D341Med (cell line): ENCODE results near the gene EDAR.

Experiments
- DNase-seq: peaks from one replicate; pipeline ENCODE4 v3.0.0; 2012; ENCODE audit warnings: low spot score

Gene EDAR

DNA sequence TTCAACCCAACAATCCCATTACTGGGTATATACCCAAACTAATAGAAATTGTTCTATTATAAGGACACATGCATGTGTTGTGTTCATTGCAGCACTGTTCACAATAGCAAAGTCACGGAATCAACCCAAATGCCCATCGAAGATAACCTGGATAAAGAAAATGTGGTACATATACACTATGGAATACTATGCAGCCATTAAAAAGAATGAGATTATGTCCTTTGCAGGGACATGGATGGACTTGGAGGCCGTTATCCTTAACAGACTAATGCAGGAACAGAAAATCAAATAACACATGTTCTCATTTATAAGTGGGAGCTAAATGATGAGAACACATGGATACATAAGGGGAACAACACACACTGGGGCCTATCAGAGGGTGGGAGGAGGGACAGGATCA is 136.6 kb downstream of the EDAR start:
- DNase-seq, result no peak

DNA sequence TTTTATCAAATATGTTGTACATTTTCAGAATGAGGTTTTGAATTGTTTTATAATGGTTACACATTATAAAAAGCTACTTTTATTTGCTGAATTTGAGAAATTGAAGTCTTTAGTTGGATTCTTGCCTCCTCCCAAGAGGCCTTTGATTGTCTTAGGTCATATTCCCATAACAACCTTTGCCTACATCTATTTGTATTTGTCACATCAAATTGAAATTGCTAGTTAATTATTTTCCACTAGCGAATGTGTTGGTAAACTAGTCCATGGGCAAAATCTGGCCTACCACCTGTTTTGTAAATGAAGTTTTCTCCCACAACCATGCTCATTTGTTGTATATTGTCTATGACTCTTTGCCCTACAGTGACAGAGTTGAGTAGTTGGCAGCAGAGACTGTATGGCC is 142.0 kb downstream of the EDAR start:
- DNase-seq, result no peak

DNA sequence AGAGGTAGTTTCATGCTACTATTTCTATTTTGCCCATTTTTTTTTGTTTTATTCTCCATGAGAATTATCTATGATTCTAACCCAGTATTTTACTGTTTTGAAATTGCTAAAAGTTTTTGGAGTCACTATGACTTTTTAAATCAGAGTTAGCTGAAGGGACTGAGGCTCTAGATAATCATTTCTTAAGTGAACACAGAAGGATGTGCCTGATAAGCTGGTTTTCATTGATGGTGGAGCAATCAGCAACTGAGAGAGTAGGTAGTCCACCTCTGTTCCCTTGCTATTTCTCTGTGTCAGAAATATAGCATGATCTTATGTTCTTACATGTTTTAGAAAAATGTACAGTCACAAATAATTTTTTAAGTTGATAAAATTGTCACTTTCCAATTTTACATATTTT is 143.1 kb downstream of the EDAR start:
- DNase-seq, result no peak
